DMS53 (cell line): Measurements from ENCODE around the gene ZNRF1.
"Not testable (repeated sequence)": the region's sequence is repeated elsewhere in the genome, so short reads cannot be mapped to it uniquely, and the experiment has no call there.

Experiments
- DNase-seq: peaks from one replicate; lab custom pipeline; 2025; lab: John Stamatoyannopoulos, UW

Gene ZNRF1

DNA sequence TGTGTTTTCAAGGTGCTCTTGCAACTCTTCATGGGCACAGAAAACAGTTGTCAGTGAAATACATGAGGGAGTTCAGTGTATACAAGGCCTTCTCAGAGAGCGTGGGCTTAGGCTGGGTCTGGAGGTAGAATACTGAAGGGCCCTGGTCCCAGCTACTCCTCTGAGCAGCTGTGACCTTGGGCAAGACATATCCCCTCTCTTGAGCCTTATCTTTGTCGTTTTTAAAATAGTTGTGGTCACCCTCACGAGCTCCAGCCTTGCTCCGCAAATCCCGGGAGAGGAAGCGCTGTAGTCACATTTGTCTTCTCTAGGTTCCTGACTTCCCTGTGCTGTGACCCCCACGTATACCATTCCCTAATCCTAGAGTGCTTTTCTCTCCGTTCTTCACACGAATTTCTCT is 3.6 kb downstream of the ZNRF1 start:
- no peak for DNase-seq

DNA sequence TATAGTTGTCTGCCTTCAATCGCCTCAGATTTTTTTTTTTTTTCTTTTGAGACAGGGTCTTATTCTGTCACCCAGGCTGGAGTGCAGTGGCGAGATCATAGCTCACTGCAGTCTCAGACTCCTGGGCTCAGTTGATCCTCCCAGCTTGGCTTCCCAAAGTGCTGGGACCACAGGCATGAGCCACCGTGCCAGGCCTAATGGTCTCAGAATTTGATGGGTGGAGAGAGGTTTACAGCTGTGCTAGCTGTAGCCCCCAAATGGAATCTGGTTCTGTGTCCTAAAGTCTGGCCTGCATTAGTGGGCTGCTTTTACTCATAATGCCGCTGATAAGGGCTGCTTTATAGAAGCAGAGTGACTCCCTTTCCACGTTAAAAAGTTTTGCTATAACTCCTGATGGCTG is 5.1 kb downstream of the ZNRF1 start:
- no peak for DNase-seq

DNA sequence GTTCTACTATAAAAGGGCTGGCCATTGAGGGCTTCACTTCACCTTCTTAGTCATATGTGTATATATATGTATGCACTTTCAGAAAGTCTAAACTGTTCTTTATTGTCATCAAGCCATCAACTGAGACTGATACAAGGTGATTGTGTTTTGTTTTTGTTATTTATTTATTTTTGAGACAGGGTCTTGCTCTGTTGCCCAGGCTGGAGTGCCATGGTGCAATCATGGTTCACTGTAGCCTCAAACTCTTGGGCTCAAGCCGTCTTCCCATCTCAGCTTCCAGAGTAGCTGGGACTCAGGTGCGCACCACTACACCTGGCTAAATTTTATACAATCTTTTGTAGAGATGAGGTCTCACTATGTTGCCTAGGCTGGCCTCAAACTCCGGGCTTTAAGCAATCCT is 5.6 kb downstream of the ZNRF1 start:
- no peak for DNase-seq

DNA sequence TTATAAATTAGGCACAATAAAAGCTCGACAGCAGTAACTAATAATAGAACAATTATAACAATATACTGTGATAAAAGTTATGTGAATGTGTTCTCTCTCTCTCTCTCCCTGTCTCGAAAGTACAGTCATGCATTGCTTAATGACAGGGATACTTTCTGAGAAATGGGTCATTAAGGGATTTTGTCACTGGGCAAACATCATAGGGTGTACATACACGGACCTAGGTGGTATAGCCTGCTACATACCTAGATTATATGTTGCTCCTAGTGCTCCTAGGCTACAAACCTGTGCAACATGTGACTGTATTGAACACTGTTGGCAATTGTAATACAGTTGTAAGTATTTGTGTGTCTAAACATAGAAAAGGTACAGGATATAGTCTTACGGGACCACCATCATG is 6.9 kb downstream of the ZNRF1 start:
- no peak for DNase-seq

DNA sequence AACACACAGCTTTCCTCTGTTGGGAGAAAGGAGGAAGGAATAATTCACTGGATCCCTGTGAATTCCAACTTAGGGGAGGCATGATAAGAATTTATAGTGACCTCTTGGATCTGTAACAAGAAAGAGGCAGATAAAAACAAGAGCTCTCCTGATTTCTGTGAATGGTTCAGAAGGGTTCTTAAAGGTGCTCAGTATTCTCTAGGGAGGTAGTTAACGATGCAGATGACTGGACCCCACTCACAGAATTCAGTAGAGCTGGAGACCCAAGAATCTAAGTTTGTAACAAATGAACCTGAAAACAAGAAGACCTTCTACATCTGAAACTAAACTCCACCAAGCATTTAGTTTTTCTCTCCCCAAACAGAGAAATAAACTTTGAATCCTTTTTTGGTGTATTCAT is 8.6 kb downstream of the ZNRF1 start:
- DNase-seq, result no peak

DNA sequence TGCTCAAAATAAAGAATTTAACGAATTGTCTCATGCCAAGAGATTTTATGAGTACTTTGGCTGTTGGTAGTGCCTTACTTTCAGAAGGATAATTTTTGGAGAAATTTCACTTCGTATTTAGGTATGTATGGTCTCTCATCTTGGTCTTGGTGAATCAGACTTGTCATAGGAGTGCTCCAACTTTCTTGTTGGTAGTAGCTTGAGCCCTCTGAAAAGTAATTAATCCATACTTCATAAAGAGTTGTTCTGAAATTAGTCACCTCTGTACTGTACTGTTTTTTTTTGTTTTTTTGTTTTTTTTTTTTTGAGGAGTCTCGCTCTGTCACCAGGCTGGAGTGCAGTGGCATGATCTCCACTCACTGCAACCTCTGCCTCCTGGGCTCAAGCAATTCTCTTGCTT is 11.6 kb downstream of the ZNRF1 start:
- no peak for DNase-seq

DNA sequence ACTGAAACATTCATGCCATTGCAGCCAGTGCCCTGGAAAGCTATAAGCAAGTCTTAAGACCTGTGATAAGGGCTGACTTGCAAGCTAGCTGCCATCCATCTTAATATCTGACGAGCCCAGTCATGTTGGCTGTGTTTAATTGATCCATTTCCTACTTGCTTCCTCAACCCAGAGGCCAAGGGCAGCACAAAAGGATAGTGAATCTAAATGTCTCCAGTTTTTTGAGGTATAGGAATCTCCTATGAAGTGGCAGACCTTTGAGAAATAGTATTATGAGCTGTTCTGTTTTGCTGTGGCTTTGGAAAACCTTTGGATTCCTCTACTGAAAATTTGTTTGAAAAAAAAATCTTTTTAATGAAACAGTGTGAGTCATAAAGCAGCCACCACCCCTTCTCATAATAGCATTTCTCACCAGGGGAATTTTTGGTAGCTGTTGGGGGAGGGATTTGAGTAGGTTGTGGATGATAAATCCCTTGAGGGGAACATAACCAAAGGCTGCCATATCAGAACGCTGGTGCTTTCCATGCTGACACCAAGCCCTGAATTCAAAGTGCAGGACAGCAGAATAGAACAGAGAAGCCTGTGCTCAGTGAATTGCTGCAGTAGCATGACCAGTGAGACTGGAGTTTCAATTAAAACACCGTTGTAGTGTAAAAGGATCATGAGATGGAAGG is 12.9 kb downstream of the ZNRF1 start:
- no peak for DNase-seq

DNA sequence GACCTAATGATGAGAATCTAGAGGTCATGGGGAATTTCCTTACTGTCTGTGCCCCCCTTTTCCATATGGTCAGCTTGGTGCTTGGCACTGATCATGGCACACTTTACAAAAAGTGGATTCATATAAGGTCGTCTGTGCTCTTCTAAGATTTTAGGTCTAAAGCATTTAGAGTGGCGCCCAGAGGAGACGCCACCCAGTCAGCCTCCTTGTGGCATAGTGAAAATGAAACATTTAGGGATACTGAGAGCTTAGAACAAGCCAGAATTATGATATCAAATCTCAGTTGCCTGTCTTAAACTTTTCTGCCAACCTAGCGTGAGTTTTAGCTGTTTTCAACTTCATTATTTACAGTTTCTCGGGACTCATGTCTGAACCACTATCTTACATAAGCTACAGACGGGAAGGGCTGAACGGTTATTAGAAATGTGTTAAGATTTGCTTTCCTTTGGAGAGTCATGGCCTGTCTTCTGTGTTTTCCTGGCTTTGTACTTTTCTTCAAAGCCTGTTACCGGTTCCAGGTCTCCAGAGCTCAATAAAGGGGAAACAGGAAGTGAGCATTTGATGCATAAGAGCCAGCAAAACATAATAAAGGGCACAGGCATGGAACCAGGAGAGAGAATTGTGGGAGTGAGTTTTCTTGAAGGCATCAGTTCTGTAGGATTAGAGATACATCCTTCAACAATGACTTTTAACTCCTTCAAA is 13.7 kb downstream of the ZNRF1 start:
- no peak for DNase-seq

DNA sequence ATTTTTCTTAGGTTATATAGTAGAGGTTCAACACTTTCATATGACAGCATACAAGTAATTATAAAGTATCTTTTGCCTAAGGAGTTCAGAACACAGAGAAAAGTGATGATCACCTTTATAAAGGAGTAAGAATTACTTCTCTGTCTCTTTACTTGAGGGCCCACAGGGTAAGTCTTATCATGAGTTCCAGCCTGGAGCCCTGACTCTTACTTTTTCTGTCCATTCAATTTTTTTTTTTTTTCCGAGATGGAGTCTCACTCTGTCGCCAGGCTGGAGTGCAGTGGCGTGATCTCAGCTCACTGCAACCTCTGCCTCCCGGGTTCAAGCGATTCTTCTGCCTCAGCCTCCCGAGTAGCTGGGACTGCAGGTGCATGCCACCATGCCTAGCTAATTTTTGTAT is 14.3 kb downstream of the ZNRF1 start:
- DNase-seq, result not testable (repeated sequence)

DNA sequence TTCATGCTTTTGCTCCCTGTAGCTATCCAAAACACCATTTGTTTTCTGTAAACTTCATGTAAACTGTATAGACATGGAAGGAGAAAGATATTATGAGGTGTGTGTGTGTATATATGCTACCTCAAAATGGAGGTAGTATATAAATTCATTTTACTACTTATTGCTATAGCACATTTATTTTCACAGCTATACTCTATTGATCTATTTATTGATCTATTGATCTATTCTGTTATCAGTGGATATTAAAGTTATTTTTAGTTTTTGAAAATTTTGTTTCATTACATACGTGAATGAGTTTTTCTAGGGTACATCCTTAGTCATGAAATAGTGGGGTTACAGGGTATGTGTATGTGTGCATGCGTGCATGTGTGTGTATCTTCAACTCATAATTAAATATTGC is 15.5 kb downstream of the ZNRF1 start:
- no peak for DNase-seq

DNA sequence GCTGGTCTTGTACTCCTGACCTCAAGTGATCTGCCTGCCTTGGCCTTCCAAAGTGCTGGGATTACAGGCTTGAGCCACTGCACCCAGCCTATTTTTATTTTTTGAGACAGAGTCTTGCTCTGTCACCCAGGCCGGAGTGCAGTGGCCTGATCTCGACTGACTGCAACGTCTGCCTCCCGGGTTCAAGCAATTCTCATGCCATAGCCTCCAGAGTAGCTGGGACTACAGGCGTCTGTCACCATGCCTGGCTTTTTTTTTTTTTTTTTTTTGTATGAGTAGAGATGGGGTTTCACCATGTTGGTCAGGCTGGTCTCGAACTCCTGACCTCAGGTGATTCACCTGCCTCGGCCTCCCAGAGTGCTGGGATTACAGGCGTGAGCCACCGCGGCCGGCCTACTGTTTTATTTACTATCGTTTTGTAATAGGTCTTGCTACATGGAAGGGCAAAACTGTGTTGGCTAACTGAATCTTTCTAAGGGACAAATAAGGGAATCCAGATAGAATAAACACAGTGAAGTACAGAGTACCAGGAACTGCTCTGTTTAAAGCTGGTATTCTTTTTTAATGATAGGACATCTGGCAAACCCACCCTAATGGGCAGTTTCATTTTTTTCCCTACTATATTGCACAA is 17.7 kb downstream of the ZNRF1 start:
- peak; percentile 6 for DNase-seq

DNA sequence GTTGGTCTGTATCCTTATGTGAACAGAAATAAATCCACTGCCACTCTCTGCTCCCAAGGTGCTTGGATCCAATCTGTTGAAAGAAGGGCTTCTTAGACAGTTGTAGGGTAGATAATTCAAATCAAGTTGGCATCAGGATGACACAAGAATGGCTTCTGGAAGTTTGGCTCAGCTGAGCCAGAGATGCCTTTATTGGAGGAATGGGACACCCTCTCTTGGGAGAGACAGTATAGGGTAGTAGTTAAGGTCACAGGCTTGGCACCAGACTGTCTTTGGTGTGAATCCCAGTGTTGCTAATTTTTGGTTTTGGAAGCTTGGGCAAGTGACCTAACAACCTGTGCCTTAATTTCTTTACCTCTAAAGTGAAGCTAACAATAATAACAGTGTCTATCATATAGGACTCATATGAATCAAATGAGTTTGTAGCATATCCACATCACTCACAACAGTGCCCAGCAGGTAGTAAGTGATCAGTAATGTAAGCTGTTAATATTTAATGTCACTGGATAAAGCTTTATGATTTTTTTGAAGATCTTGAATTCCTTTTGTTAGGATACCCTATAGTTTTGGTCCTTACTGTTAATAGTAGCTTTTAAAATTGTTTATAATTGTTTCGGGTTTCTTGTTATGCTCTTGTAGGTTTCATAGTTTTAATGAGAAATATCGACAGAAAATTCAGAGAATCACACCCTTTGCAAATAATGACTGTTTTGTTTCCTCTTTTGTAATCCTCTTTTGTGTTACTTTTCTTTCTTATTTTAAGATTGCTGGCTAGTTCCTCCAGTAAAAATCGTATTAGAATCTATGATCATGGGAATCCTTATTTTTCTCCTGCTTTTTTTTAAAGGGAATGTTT is 19.1 kb downstream of the ZNRF1 start:
- no peak for DNase-seq

DNA sequence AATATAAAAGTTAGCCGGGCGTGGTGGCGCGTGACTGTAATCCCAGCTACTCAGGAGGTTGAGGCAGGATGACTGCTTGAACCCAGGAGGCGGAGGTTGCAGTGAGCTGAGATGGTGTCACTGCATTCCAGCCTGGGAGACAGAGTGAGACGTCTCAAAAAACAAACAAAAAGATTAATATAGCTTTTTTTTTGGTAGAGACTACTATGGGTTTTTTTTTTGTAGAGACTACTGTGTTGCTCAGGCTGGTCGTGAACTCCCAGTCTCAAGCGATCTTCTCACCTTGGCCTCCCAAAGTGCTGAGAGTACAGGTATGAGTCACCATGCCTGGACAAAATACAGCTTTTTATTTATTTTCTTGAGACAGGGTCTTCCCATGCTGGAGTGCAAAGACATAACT is 20.2 kb downstream of the ZNRF1 start:
- no peak for DNase-seq

DNA sequence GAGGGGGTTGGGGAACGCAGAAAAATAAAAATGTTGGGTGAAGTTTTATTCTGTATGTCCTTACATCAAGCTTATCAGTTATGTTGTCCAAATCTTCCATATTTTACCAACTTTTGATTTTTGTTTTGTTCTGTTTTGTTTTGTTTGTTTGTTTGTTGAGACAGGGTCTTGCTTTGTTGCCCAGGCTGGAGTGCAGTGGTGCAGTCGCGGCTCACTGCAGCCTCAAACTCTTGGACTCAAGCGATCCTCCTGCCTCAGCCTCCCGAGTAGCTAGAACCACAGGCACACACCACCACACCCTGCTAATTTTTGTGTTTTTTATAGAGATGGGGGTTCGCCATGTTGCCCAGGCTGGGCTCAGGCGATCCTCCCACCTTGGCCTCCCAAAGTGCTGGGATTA is 20.8 kb downstream of the ZNRF1 start:
- DNase-seq, result no peak

DNA sequence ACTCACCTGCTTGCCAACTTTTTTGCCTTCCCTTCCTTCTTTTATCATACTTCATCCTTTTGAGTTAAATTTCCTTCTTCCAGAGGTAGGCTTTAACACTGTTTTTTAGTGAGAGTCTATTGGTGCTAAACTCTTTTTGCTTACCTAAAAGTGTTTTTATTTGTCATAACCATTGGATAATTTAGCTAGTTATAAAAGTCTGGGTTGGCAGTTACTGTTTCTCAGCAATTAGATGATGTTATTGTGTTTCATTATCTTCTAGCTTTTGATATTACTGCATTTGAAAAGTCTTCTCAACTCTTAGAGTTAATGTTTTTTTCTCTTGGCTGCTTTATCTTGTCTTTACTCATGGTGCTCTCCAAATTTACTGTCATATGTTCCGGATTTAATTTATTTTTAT is 22.6 kb downstream of the ZNRF1 start:
- DNase-seq, result no peak

DNA sequence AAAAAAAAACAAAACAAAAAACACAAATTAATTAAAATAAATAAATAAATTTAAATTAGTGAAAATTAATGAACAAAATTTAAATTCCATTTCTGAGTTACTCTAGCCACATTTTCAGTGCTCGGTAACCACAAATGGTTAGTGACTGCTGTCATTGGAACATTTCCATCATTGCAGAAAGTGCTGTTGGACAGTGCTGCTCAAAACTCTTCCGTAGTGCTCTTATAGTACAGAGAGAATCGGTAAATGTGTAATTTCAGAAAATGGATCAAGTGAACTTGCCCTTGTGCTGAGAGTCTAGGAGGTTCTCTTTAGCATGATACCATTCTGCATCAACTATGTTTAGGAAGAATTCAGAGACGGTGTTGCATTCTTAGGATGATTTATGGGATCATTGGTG is 23.7 kb downstream of the ZNRF1 start:
- no peak for DNase-seq

DNA sequence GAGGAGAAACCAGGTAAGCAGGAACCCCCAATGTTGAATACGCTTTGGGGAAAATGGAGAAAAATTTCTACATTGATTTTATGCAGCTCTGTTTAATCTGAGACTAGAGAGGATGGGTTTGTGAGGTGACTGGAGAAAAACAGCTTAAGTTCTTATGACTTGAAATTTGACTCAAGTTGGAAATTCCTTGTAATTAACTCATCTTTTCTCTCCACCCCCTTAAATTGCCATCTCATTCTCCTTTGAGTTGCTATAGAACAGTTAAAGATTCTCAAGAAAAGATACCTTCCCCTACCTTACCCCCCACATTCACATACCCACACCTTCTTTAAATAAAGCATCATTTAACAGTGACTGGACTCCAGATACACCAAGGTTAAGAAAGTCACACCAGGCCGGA is 24.2 kb downstream of the ZNRF1 start:
- no peak for DNase-seq

DNA sequence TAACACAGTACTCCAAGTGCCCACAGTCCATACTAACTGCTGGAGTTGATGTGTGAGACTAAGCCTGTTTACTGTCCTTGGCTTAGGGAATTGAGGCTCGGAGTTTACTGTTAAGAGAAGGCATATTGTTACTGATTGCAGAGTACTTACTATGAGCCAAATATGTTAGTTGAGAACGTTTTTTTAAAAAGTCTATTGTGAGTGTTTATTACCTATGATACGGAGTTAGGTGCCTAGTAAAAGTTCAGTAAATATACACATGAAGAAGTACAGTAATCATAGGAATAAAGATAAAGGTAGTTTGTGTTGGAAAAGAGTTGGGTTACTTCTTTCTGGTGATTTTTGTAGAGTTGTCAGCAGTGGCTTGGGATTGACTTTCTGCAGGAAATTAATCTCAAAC is 25.4 kb downstream of the ZNRF1 start:
- no peak for DNase-seq

DNA sequence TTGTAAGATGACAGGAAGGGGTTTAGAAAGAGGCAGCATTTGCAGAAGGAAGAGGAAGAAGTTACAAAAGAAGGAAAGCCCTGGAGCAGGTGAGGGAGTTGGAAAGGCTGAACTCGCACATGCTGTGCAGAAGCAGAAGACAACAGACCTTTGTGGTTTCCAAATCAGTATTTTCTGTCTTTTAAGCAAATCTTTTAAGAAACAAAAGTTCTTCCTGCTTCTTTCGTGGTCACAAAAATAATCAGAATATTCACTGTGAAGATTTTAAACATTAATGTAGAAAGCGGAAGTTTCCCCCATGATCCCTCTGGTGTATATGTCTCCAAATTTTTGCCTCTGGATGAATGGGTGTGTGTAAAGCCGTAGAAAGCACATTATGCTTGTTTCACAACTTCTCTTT is 25.8 kb downstream of the ZNRF1 start:
- DNase-seq, result no peak

DNA sequence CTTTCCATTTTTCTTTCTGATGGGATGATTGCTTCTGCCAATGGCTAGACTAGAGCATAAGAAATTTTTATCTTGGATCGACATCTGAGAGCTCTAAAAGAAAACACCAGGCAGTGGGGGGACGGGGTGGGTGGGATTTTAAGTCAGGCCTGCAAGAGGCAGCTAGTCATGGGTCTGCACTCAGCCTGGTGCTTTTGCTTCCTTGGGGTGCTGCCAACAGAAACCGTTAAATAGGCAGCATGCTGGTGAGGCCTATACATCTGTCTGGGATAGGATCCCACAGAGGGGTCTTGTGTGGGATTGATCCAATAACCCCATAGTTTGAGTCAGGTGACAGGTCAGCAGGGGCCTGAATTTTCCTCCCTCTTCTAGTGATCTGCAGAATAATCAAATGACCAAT is 26.9 kb downstream of the ZNRF1 start:
- DNase-seq, result no peak

DNA sequence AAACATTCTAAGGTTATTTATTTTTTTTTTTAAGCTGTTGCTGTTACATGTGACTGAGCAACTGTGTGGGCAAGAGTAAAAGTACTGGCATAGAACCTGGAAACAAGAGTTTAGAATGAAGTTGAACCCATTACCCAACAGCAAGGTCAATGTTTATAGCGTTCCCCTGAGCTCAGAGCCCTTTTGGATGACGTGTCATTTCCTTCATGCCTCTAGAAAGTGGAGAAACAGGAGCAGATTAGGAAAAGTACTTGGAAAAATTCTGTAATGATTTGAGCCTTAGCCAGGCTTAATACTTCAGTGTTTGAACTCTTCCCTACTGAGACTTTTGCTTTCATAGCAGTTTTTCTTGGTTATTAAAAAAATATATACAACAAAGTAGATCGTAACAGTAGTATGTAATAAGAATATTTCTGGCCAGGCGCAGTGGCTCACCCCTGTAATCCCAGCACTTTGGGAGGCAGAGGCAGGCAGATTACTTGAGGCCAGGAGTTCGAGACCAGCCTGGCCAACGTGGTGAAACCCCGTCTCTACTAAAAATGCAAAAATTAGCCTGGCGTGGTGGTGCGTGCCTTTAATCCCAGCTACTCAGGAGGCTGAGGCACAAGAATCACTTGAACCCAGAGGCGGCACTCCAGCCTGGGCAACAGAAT is 27.5 kb downstream of the ZNRF1 start:
- not testable (repeated sequence) for DNase-seq

DNA sequence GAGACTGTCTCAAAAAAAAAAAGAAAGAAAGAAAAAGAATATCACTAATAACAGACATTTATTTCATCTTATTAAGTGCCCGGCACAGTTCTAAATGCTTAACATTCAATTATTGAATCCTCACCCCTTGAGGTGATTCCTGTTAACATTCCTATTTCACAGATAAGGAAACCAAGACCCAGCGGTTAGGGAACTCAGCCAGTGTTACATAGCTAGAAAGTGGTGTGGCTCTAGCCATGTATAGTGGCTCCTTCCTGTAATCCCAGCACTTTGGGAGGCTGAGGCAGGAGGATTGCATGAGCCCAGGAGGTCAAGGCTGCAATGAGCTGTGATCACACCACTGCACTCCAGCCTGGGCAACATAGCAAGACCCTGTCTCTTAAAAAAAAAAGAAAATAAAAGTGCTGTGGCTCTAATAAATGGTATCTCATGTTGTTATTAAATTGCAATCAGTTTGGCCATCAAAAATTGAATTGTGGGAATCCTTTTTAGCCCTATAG is 28.1 kb downstream of the ZNRF1 start:
- no peak for DNase-seq
